ENCODE measurements around the gene CTRB2. TPM values are rescaled to one million over a fixed set of nuclear protein-coding genes. Genes with fewer than 3 reads are reported as not detected.
A peak's percentile ranks its signal among the peaks of the same experiment; 100 is the strongest.

CTRB2 gene
- total RNA-seq, 1 donor from 2014 or later = not detected

DNA sequence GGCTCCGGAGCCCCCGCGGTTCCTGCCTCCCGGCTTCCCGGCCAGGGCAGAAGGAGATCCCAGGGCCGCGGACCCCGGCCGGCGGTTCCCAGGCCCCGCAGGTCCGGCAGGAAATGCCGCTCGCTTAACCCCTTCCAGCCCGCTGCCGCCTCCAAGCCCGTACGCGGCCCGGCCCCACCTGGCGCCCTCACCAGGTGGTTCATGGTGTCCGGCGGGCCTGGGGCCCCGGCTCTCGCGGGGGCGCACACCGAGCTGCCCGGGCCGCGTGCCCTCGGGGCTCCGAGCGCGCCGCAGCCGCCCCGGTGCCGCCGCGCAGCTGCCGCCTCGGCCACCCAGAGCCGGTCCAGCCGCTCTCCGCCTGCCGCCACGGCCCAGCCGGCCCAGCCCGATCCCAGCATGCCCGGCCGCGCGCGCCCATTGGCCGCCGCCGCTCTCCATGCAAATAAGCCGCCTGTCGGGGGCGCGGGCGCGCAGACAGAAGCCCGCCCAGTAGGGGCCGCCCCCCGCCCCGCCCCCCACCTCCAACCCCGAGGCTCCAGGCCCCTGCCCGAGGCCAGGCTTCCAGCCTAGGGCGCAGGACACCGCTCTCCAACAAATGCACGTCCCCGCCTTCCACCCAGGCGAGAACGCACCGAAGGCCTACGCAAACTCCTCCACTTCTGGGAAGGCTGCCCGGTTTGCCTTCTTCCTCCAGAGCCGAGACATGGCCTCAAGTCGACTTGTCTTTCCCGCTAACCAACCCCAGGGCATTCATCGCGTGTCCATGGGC lies 44.5 kb upstream of the CTRB2 start, which contains the start of gene BCAR1:
Gene BCAR1 (minus strand): TSS at position 345 of the 769 bp plus-strand sequence. CDS start 142 bp downstream, at position 203.
- peak; percentile 19 for TF ChIP-seq CTCF (conservative IDR thresholded peaks at IDR 0.05)
- Mint-ChIP-seq H3K4me1 (peaks cover 51% of the 10 kb centered on the region), H3K27ac (ENCODE audit: unreplicated experiment) (peak within 1 kb of the TSS; percentile 57), H3K9me3 (no peaks in the 10 kb centered on the region), H3K36me3 (ENCODE audit: low read depth) (no peaks in the 10 kb centered on the region), H3K4me3 (peak within 1 kb of the TSS; percentile 88), H3K27me3 (ENCODE audit: low read depth) (peaks cover 7% of the 10 kb centered on the region)
- DNase-seq (ENCODE audit: low read depth, low spot score) = peak; percentile 79

DNA sequence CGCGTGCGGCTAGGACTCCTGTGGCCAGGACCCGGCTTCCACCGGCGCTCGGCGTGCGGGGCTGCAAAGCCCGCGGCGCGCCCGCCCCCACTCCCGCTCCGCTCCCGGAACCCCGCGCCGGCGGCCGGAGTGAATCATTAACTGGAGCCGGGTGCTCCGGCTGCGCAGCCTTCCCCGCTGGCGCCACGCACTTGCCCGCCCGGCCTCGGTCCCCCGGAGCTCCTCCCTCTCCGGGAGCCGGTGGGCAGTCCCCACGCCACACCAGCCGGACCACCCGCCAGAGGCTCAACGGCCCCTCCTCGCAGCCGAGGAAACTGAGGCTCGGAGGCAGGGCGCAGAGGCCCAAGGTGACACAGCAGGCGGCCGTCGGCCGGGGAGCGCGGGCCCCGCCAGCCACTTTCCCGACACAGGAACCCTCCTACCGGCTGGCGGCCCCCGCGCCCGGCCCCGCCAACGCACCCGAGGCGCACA lies 43.9 kb upstream of the CTRB2 start:
- H3K4me3 Mint-ChIP-seq = peak overlapping the region; percentile 88
- no peak for TF ChIP-seq CTCF (conservative IDR thresholded peaks at IDR 0.05)
- no peak overlapping the region for H3K27ac Mint-ChIP-seq (ENCODE audit: unreplicated experiment)
- DNase-seq (ENCODE audit: low read depth, low spot score) = no peak
- H3K9me3 Mint-ChIP-seq = no peaks in the 10 kb centered on the region
- peaks cover 58% of the 10 kb centered on the region for H3K4me1 Mint-ChIP-seq
- H3K27me3 Mint-ChIP-seq (ENCODE audit: low read depth) = peaks cover 7% of the 10 kb centered on the region
- H3K36me3 Mint-ChIP-seq (ENCODE audit: low read depth) = no peaks in the 10 kb centered on the region

- Mint-ChIP-seq H3K36me3 (ENCODE audit: low read depth) (no peaks in the 10 kb centered on the region), H3K9me3 (no peaks in the 10 kb centered on the region), H3K4me3 (peak overlapping the region; percentile 88), H3K27me3 (ENCODE audit: low read depth) (peaks cover 7% of the 10 kb centered on the region), H3K27ac (ENCODE audit: unreplicated experiment) (no peak overlapping the region), H3K4me1 (peaks cover 61% of the 10 kb centered on the region)
- no peak for TF ChIP-seq CTCF (conservative IDR thresholded peaks at IDR 0.05)
- DNase-seq (ENCODE audit: low read depth, low spot score) = no peak
Measured at GRCh38 chr16:75250089-75250808, 43.3 kb upstream of the CTRB2 start.

- no peak overlapping the region for H3K27ac Mint-ChIP-seq (ENCODE audit: unreplicated experiment)
- H3K9me3 Mint-ChIP-seq = no peaks in the 10 kb centered on the region
- no peak for TF ChIP-seq CTCF (conservative IDR thresholded peaks at IDR 0.05)
- no peaks in the 10 kb centered on the region for H3K36me3 Mint-ChIP-seq (ENCODE audit: low read depth)
- peaks cover 64% of the 10 kb centered on the region for H3K4me1 Mint-ChIP-seq
- no peak for DNase-seq (ENCODE audit: low read depth, low spot score)
- peak overlapping the region; percentile 88 for H3K4me3 Mint-ChIP-seq
- peaks cover 7% of the 10 kb centered on the region for H3K27me3 Mint-ChIP-seq (ENCODE audit: low read depth)
Measured at GRCh38 chr16:75249441-75249840, 42.5 kb upstream of the CTRB2 start.

DNA sequence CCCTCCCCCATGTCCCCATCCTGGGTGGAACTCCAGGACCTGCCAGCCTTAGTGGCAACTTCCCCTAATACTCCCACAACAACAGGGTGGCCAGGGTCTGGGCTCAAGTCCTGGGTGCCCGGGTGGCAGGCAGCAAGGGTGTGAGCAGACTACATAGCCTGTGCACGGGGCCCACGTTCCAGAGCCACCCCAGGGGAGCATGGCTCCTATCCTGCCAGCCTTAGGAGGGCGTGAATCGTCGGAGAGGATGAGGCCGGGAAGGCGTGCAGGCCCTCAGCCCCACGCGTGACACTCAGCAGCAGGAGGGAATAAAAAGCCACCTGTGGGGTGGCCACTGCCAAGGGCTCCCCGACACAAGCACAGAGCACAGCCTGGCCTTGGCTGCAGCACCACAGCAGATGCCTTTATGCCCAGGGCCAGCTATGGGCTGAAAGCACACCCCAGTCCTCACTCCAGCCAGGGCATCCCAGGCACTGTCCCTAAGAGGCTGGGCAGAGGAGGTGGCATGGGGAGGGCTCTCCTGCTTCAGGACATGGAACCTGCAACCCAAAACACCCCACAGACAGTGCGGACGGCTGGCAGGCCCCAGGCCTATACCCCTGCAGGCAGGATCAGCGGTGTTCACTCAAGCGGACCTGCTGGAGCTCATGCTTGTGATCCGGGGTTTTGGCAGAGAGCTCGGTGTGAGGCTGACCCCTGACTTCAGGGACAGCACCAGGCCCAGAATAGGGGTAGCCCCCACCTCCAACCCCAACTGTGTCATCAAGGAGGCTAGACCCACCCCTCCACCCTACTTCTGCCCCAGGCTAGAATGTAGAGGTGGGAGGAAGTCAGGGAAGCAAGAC lies 41.8 kb upstream of the CTRB2 start:
- TF ChIP-seq CTCF (conservative IDR thresholded peaks at IDR 0.05) = no peak
- DNase-seq (ENCODE audit: low read depth, low spot score) = no peak
- Mint-ChIP-seq H3K27me3 (ENCODE audit: low read depth) (peaks cover 7% of the 10 kb centered on the region), H3K4me3 (peak overlapping the region; percentile 78), H3K27ac (ENCODE audit: unreplicated experiment) (no peak overlapping the region), H3K36me3 (ENCODE audit: low read depth) (no peaks in the 10 kb centered on the region), H3K4me1 (peaks cover 68% of the 10 kb centered on the region), H3K9me3 (no peaks in the 10 kb centered on the region)
